Fibroblast of lung (primary cell): Measurements from ENCODE around the gene MAPK8IP3.
A peak's percentile ranks its signal among the peaks of the same experiment; 100 is the strongest.

ENCODE experiments used
- EZH2 ChIP-seq: IDR thresholded peaks from 2 replicates; pipeline ENCODE4 v1.5.1; 2012; ENCODE audit warnings: low read length, control low read depth, mild to moderate bottlenecking; ENCODE audit errors: missing control alignments
- TF ChIP-seq, protein P1 (sequence below), 2 donors: IDR thresholded peaks in 1 of 2; conservative IDR thresholded peaks in 1 of 2; 1 replicate in 1 of 2; 2 replicates in 1 of 2; pipeline ENCODE4 v1.5.1; 2011 to 2012; ENCODE audit warnings: low read length in 2 of 2, control low read depth in 1 of 2, inconsistent platforms in 1 of 2, low read depth in 1 of 2, mild to moderate bottlenecking in 1 of 2

DNA sequence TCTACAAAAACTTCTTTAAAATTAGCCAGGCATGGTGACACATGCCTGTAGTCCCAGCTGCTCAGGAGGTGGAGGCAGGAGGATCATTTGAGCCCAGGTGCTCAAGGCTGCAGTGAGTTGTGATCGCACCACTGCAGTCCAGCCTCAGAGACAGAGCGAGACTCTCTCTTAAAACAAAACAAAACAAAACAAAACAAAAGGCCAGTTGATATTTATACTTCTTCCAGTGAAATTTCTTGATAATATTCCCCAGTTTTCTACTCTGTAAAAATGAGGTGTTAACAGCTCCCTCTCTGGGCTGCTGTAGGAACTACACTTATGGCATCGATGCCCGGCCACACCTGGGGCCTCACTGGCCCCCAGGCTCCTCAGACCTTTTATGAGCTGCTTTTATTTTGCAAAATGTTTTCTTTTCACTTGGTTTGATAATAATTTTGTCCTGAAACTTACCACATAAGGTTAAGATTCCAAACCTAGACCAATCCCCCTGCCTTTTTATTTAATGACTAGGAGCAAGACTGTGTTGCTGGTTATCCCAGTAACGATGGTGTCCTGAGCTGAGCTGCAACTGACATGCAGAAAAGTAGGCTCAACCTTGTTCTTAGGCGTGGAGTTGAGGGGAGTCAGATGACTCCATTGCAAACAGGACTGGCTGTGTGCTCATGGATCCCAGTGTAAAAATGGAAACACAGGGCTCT, 17.6 kb downstream of the MAPK8IP3 start:
- TF ChIP-seq, protein P1, sequence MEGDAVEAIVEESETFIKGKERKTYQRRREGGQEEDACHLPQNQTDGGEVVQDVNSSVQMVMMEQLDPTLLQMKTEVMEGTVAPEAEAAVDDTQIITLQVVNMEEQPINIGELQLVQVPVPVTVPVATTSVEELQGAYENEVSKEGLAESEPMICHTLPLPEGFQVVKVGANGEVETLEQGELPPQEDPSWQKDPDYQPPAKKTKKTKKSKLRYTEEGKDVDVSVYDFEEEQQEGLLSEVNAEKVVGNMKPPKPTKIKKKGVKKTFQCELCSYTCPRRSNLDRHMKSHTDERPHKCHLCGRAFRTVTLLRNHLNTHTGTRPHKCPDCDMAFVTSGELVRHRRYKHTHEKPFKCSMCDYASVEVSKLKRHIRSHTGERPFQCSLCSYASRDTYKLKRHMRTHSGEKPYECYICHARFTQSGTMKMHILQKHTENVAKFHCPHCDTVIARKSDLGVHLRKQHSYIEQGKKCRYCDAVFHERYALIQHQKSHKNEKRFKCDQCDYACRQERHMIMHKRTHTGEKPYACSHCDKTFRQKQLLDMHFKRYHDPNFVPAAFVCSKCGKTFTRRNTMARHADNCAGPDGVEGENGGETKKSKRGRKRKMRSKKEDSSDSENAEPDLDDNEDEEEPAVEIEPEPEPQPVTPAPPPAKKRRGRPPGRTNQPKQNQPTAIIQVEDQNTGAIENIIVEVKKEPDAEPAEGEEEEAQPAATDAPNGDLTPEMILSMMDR (conservative IDR thresholded peaks at IDR 0.05 in 1 of 2, IDR thresholded peaks at IDR 0.05 in 1 of 2; ENCODE audit: low read depth in 1 of 2, low read length in 2 of 2): peak; percentile 68 to 78
- TF ChIP-seq EZH2: no peak
